K562 (cell line): Measurements from ENCODE around the gene MATCAP1. TPM values are rescaled to one million over a fixed set of nuclear protein-coding genes. Genes with fewer than 3 reads are reported as not detected.

Experiments
- DDX20 ChIP-seq: fragments of 450-650 bp; IDR thresholded peaks from 2 replicates; pipeline ENCODE4 v1.6.1; 2016; ENCODE audit warnings: missing genetic modification characterization, low read depth, mild to moderate bottlenecking, missing compliant biosample characterization, moderate library complexity
- FIP1L1 ChIP-seq: fragments of 200-400 bp; formaldehyde crosslinking; IDR thresholded peaks from 2 replicates; pipeline ENCODE4 v1.6.1; 2018; ENCODE audit warnings: mild to moderate bottlenecking, low read depth, low read length; ENCODE audit not compliant: poor library complexity, severe bottlenecking
- IFI16 ChIP-seq: fragments of 250-450 bp; sonication (Bioruptor Pico); IDR thresholded peaks from 2 replicates; pipeline ENCODE4 v2.1.2; 2022; ENCODE audit warnings: mild to moderate bottlenecking, inconsistent platforms
- NCOA2 ChIP-seq, 2 experiments: fragments of 450-650 bp; IDR thresholded peaks; 2 replicates each; pipeline ENCODE4 v1.6.1; 2018; ENCODE audit warnings: mild to moderate bottlenecking in 2 of 2, moderate library complexity in 1 of 2; ENCODE audit not compliant: partially characterized antibody in 2 of 2
- PHF20 ChIP-seq: fragments of 450-650 bp; IDR thresholded peaks from 2 replicates; pipeline ENCODE4 v1.6.1; 2018; ENCODE audit not compliant: partially characterized antibody
- PRMT5 ChIP-seq: sonication (generic); formaldehyde crosslinking; IDR thresholded peaks from 2 replicates; pipeline ENCODE4 v1.5.0; 2020; ENCODE audit warnings: missing genetic modification reagents
- SMARCC2 ChIP-seq: fragments of 450-650 bp; IDR thresholded peaks from 2 replicates; pipeline ENCODE4 v1.6.1; 2017; ENCODE audit warnings: antibody characterized with exemption, moderate library complexity, mild to moderate bottlenecking, low read depth
- ZNF589 ChIP-seq: fragments of 200-800 bp; sonication (Bioruptor generic); IDR thresholded peaks from 2 replicates; pipeline ENCODE4 v1.6.1; 2016; ENCODE audit warnings: low read depth, missing genetic modification characterization, missing compliant biosample characterization
- ZNF717 ChIP-seq: fragments of 250-450 bp; sonication (Bioruptor Pico); IDR thresholded peaks from 2 replicates; pipeline ENCODE4 v1.5.0; 2021
- polyA plus RNA-seq, 8 experiments: library from polyadenylated mRNA; depleted of rRNA in 4 of 8; stranded (reverse) in 5 of 8; unstranded in 3 of 8; fragments of >200 nt; fragmentation: Nextera tagmentation in 2 of 8; fragmentation: Illumina TruSeq in 1 of 8; extraction: Ambion mirVana in 2 of 8; extraction: Trizol in 1 of 8; gene quantifications; 2 replicates each; pipeline versions ENCODE4 v1.2.1 to v1.2.3, GENCODE V29; 2011 to 2014; ENCODE audit warnings: inconsistent platforms in 1 of 8, missing spikeins in 1 of 8
- total RNA-seq, 7 experiments: library from RNA; depleted of rRNA in 6 of 7; stranded (reverse); fragments of >200 nt in 6 of 7; fragmentation: Illumina TruSeq in 2 of 7; extraction: Trizol in 2 of 7; gene quantifications; 2 replicates each; pipeline versions ENCODE4 v1.2.1 to v1.2.3, GENCODE V29; 2011 to 2021; ENCODE audit warnings: low replicate concordance in 1 of 7
- TF ChIP-seq, protein P1 (sequence below), 2 experiments: fragments of 450-650 bp; IDR thresholded peaks; 2 replicates each; pipeline ENCODE4 v1.6.1; 2016
- TF ChIP-seq, protein P2 (sequence below): fragments of 250-450 bp; sonication (Bioruptor Pico); IDR thresholded peaks from 2 replicates; pipeline ENCODE4 v1.9.0; 2021; ENCODE audit warnings: mild to moderate bottlenecking, inconsistent platforms
- TF ChIP-seq, protein P3 (sequence below): sonication (generic); formaldehyde crosslinking; IDR thresholded peaks from 2 replicates; pipeline ENCODE4 v1.8.1; 2023; ENCODE audit warnings: mild to moderate bottlenecking, missing genetic modification reagents, moderate library complexity
- TF ChIP-seq, protein P4 (sequence below): sonication (generic); formaldehyde crosslinking; IDR thresholded peaks from 2 replicates; pipeline ENCODE4 v1.8.0; 2022; ENCODE audit warnings: mild to moderate bottlenecking, missing genetic modification reagents

MATCAP1 gene
- total and polyA plus RNA-seq, 9 of the 15 experiments (the other 6 are each of a cell fraction or from before 2014, with no cell fraction given) = 3.4 to 20.5 (median 10.3) TPM

DNA sequence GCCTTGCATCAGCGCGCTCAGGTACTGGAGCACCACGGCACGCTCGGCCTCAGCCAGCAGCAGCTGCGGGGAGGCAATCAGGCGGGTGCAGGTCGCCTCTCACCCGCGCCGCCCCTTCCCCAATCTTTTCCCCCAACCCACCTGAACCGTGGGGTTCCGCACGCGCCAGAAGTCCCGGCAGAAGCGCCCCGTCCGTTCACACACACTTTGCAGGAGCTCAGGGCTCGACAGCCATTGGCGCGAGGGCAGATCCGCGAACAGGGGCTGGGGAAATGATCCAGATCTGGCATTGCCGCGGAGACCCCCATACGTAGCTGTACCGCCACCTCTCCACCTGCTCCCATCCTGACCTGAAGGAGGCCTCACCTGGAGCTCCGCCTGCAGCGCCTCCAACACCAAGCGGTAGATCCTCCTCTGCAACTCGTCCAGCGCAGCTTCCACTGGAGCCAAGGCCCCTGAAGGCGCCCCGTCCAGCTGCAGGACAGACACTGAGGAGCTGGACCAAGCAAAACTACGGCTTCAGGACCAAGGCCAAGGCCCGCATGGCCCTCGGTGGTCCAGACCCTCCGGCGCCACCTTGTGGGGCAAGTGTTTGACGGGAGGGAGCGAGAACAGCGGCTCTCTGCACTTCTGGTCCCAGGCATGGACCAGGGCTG, 1.4 kb upstream of the MATCAP1 start (continued):
- TF ChIP-seq, protein P1, sequence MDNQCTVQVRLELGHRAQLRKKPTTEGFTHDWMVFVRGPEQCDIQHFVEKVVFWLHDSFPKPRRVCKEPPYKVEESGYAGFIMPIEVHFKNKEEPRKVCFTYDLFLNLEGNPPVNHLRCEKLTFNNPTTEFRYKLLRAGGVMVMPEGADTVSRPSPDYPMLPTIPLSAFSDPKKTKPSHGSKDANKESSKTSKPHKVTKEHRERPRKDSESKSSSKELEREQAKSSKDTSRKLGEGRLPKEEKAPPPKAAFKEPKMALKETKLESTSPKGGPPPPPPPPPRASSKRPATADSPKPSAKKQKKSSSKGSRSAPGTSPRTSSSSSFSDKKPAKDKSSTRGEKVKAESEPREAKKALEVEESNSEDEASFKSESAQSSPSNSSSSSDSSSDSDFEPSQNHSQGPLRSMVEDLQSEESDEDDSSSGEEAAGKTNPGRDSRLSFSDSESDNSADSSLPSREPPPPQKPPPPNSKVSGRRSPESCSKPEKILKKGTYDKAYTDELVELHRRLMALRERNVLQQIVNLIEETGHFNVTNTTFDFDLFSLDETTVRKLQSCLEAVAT (IDR thresholded peaks at IDR 0.05) = 0 out of 4 replicates have a peak, but pooled peaks of 1 of the 2 experiments have one; percentile 56
- TF ChIP-seq, protein P2, sequence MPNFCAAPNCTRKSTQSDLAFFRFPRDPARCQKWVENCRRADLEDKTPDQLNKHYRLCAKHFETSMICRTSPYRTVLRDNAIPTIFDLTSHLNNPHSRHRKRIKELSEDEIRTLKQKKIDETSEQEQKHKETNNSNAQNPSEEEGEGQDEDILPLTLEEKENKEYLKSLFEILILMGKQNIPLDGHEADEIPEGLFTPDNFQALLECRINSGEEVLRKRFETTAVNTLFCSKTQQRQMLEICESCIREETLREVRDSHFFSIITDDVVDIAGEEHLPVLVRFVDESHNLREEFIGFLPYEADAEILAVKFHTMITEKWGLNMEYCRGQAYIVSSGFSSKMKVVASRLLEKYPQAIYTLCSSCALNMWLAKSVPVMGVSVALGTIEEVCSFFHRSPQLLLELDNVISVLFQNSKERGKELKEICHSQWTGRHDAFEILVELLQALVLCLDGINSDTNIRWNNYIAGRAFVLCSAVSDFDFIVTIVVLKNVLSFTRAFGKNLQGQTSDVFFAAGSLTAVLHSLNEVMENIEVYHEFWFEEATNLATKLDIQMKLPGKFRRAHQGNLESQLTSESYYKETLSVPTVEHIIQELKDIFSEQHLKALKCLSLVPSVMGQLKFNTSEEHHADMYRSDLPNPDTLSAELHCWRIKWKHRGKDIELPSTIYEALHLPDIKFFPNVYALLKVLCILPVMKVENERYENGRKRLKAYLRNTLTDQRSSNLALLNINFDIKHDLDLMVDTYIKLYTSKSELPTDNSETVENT = no peak
- TF ChIP-seq ZNF589 = no peak
- no peak for TF ChIP-seq PHF20
- TF ChIP-seq SMARCC2 = peak; percentile 80
- TF ChIP-seq, protein P3, sequence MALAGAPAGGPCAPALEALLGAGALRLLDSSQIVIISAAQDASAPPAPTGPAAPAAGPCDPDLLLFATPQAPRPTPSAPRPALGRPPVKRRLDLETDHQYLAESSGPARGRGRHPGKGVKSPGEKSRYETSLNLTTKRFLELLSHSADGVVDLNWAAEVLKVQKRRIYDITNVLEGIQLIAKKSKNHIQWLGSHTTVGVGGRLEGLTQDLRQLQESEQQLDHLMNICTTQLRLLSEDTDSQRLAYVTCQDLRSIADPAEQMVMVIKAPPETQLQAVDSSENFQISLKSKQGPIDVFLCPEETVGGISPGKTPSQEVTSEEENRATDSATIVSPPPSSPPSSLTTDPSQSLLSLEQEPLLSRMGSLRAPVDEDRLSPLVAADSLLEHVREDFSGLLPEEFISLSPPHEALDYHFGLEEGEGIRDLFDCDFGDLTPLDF (CRISPR knock-in tag) = peak; percentile 88; the same call in 1 of the 2 replicates
- no peak for TF ChIP-seq NCOA2 (IDR thresholded peaks at IDR 0.05; ENCODE audit: partially characterized antibody in 2 of 2)
- no peak for TF ChIP-seq IFI16
- TF ChIP-seq ZNF717 (CRISPR knock-in tag) = no peak
- no peak for TF ChIP-seq DDX20
- TF ChIP-seq, protein P4, sequence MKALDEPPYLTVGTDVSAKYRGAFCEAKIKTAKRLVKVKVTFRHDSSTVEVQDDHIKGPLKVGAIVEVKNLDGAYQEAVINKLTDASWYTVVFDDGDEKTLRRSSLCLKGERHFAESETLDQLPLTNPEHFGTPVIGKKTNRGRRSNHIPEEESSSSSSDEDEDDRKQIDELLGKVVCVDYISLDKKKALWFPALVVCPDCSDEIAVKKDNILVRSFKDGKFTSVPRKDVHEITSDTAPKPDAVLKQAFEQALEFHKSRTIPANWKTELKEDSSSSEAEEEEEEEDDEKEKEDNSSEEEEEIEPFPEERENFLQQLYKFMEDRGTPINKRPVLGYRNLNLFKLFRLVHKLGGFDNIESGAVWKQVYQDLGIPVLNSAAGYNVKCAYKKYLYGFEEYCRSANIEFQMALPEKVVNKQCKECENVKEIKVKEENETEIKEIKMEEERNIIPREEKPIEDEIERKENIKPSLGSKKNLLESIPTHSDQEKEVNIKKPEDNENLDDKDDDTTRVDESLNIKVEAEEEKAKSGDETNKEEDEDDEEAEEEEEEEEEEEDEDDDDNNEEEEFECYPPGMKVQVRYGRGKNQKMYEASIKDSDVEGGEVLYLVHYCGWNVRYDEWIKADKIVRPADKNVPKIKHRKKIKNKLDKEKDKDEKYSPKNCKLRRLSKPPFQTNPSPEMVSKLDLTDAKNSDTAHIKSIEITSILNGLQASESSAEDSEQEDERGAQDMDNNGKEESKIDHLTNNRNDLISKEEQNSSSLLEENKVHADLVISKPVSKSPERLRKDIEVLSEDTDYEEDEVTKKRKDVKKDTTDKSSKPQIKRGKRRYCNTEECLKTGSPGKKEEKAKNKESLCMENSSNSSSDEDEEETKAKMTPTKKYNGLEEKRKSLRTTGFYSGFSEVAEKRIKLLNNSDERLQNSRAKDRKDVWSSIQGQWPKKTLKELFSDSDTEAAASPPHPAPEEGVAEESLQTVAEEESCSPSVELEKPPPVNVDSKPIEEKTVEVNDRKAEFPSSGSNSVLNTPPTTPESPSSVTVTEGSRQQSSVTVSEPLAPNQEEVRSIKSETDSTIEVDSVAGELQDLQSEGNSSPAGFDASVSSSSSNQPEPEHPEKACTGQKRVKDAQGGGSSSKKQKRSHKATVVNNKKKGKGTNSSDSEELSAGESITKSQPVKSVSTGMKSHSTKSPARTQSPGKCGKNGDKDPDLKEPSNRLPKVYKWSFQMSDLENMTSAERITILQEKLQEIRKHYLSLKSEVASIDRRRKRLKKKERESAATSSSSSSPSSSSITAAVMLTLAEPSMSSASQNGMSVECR (CRISPR knock-in tag) = peak; percentile 100
- peak; percentile 88 for TF ChIP-seq PRMT5 (CRISPR knock-in tag)
- TF ChIP-seq FIP1L1 = peak; percentile 32
